WTC11 (cell line): ENCODE data around the gene TBC1D1. TPM values are rescaled to one million over a fixed set of nuclear protein-coding genes. Genes with fewer than 3 reads are reported as not detected.

Experiments used
- ATAC-seq: fragments of 200-7000 bp; cut with Tn5 transposase; 2 replicates; pipeline ENCODE4 v1.10.0; 2021; ENCODE audit warnings: mild to moderate bottlenecking, moderate library complexity
- CTCF ChIA-PET: fragments of 300-600 bp; sonication (Branson Sonifier 250); formaldehyde crosslinking; loops from one replicate; lab custom pipeline; 2021; ENCODE audit warnings: antibody characterized with exemption; lab: Charles Lee
- POLR2A ChIA-PET: fragments of 350-600 bp; sonication (Branson Sonifier 250); formaldehyde crosslinking; loops from one replicate; lab custom pipeline; 2021; ENCODE audit warnings: antibody characterized with exemption; lab: Charles Lee
- DNase-seq: peaks from one replicate; pipeline ENCODE4 v3.0.0; 2021; ENCODE audit warnings: low spot score
- H3K27ac Mint-ChIP-seq: 2 replicates; pipeline ENCODE4 v1.8.0; 2021; ENCODE audit warnings: mixed read lengths
- H3K27me3 Mint-ChIP-seq: 2 replicates; pipeline ENCODE4 v1.8.0; 2021; ENCODE audit warnings: low read depth, mild to moderate bottlenecking, moderate library complexity, mixed read lengths
- H3K36me3 Mint-ChIP-seq: 2 replicates; pipeline ENCODE4 v1.8.0; 2021; ENCODE audit warnings: mixed read lengths
- H3K4me1 Mint-ChIP-seq: 2 replicates; pipeline ENCODE4 v1.8.0; 2022; ENCODE audit warnings: mixed read lengths
- H3K4me3 Mint-ChIP-seq: 2 replicates; pipeline ENCODE4 v1.8.0; 2021; ENCODE audit warnings: mild to moderate bottlenecking, moderate library complexity, mixed read lengths
- H3K9me3 Mint-ChIP-seq: 2 replicates; pipeline ENCODE4 v1.8.0; 2021; ENCODE audit warnings: mixed read lengths
- ATF2 ChIP-seq: sonication (generic); formaldehyde crosslinking; IDR thresholded peaks from 2 replicates; pipeline ENCODE4 v1.8.1; 2022; ENCODE audit warnings: low read depth, missing genetic modification reagents, borderline replicate concordance
- CBFB ChIP-seq: sonication (generic); formaldehyde crosslinking; IDR thresholded peaks from 2 replicates; pipeline ENCODE4 v1.8.1; 2022; ENCODE audit warnings: mild to moderate bottlenecking, low read depth, missing genetic modification reagents
- CREB1 ChIP-seq: sonication (generic); formaldehyde crosslinking; IDR thresholded peaks from 2 replicates; pipeline ENCODE4 v1.8.0; 2023; ENCODE audit warnings: mild to moderate bottlenecking, missing genetic modification reagents
- FOXK1 ChIP-seq: sonication (generic); formaldehyde crosslinking; IDR thresholded peaks from 2 replicates; pipeline ENCODE4 v1.8.0; 2022; ENCODE audit warnings: mild to moderate bottlenecking, moderate library complexity, missing genetic modification reagents
- HMGA2 ChIP-seq: fragments of 250-450 bp; sonication (Bioruptor Pico); IDR thresholded peaks from 2 replicates; pipeline ENCODE4 v1.4.0; 2021; ENCODE audit warnings: mild to moderate bottlenecking, moderate library complexity
- HMGXB4 ChIP-seq: sonication (generic); formaldehyde crosslinking; IDR thresholded peaks from 2 replicates; pipeline ENCODE4 v1.8.1; 2023; ENCODE audit warnings: mild to moderate bottlenecking, moderate library complexity, missing genetic modification reagents
- IRF1 ChIP-seq: sonication (generic); formaldehyde crosslinking; IDR thresholded peaks from 2 replicates; pipeline ENCODE4 v1.8.0; 2023; ENCODE audit warnings: missing genetic modification reagents
- NFE2L1 ChIP-seq: sonication (generic); formaldehyde crosslinking; IDR thresholded peaks from 2 replicates; pipeline ENCODE4 v1.8.1; 2023; ENCODE audit warnings: missing genetic modification reagents
- SMAD3 ChIP-seq: sonication (generic); formaldehyde crosslinking; IDR thresholded peaks from 2 replicates; pipeline ENCODE4 v1.8.0; 2022; ENCODE audit warnings: missing genetic modification reagents, mild to moderate bottlenecking, borderline replicate concordance
- SMAD4 ChIP-seq: sonication (generic); formaldehyde crosslinking; IDR thresholded peaks from 2 replicates; pipeline ENCODE4 v1.8.0; 2022; ENCODE audit warnings: mild to moderate bottlenecking, missing genetic modification reagents
- SP1 ChIP-seq: sonication (generic); formaldehyde crosslinking; conservative IDR thresholded peaks from 2 replicates; pipeline ENCODE4 v1.8.1; 2022; ENCODE audit warnings: missing genetic modification reagents
- TP53 ChIP-seq: sonication (generic); formaldehyde crosslinking; IDR thresholded peaks from 2 replicates; pipeline ENCODE4 v1.8.1; 2023; ENCODE audit warnings: mild to moderate bottlenecking, missing genetic modification reagents
- ZBTB43 ChIP-seq: sonication (generic); formaldehyde crosslinking; IDR thresholded peaks from 2 replicates; pipeline ENCODE4 v1.8.1; 2023; ENCODE audit warnings: mild to moderate bottlenecking, missing genetic modification reagents
- ZNF121 ChIP-seq: sonication (generic); formaldehyde crosslinking; IDR thresholded peaks from 2 replicates; pipeline ENCODE4 v1.8.0; 2023; ENCODE audit warnings: missing genetic modification reagents
- ZNF219 ChIP-seq: sonication (generic); formaldehyde crosslinking; IDR thresholded peaks from 2 replicates; pipeline ENCODE4 v1.8.0; 2023; ENCODE audit warnings: missing genetic modification reagents, mild to moderate bottlenecking, borderline replicate concordance
- ZNF263 ChIP-seq: sonication (generic); formaldehyde crosslinking; IDR thresholded peaks from 2 replicates; pipeline ENCODE4 v1.8.1; 2022; ENCODE audit warnings: low read depth, mild to moderate bottlenecking, moderate library complexity, missing genetic modification reagents
- ZNF416 ChIP-seq: fragments of 250-450 bp; sonication (Bioruptor Pico); IDR thresholded peaks from 2 replicates; pipeline ENCODE4 v1.9.0; 2021; ENCODE audit warnings: mild to moderate bottlenecking, inconsistent platforms
- ZNF423 ChIP-seq: fragments of 250-450 bp; sonication (Bioruptor Pico); IDR thresholded peaks from 2 replicates; pipeline ENCODE4 v2.1.2; 2022; ENCODE audit warnings: mild to moderate bottlenecking, moderate library complexity
- total RNA-seq: library from RNA; stranded (reverse); gene quantifications from 3 replicates; pipeline ENCODE4 v1.2.3, GENCODE V29; 2021
- TF ChIP-seq, protein P1 (sequence below): fragments of 250-450 bp; sonication (Bioruptor Pico); IDR thresholded peaks from 2 replicates; pipeline ENCODE4 v1.9.0; 2021; ENCODE audit warnings: mild to moderate bottlenecking

Gene TBC1D1
- total RNA-seq, 1 experiment from 2014 or later = 134 TPM

DNA sequence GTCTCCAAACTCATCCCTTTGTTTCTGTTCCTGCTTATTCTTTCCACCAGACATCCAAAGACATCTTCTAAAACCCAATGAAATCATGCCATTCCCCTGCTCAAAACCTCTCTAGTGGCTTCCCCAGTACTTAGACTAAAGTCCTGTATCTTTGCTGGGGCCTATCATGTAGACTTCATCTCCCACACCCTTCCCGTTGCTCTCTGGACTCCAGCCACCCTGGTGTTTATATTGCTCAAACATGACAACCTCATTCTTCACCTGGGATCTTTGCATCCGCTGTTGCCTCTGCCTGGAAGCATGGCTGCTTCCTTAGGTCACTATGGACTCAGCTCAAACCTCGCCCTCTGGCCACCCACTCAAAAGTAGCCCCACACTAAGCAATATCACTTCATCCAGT, 23.7 kb downstream of the TBC1D1 start:
- H3K27ac Mint-ChIP-seq = no peak overlapping the region
- POLR2A ChIA-PET = no interaction called here
- no peak for DNase-seq
- H3K27me3 Mint-ChIP-seq = no peaks in the 10 kb centered on the region
- CTCF ChIA-PET = no interaction called here
- H3K36me3 Mint-ChIP-seq = no peaks in the 10 kb centered on the region
- H3K9me3 Mint-ChIP-seq = no peaks in the 10 kb centered on the region
- TF ChIP-seq CBFB (CRISPR knock-in tag) (no peak), ZNF416 (CRISPR knock-in tag) (no peak)
- H3K4me1 Mint-ChIP-seq = peaks cover 8% of the 10 kb centered on the region
- no peak for ATAC-seq
- H3K4me3 Mint-ChIP-seq = no peak overlapping the region

DNA sequence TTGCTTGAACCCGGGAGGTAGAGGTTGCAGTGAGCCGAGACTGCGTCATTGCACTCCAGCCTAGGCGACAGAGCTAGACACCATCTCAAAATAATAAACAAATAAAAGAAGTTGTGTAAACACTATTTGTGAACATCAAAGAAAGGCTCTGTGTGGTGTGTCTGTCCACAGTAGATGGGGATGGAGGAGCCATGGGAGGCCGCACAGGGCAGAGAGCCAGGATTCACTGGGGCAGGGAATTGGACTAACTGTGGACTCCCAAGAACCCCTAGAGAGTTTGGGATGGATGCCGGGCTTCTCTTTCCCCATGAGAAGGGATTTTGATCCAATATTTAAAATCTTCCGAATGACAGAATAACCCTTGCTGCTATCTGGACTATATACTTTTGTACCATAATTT, 26.5 kb downstream of the TBC1D1 start:
- no peak for DNase-seq
- H3K27ac Mint-ChIP-seq = no peak overlapping the region
- H3K4me1 Mint-ChIP-seq = no peaks in the 10 kb centered on the region
- CTCF ChIA-PET = no interaction called here
- no peak overlapping the region for H3K4me3 Mint-ChIP-seq
- TF ChIP-seq ZNF263 (CRISPR knock-in tag) = no peak
- TF ChIP-seq CREB1 (CRISPR knock-in tag) = no peak
- TF ChIP-seq HMGXB4 = no peak
- TF ChIP-seq TP53 (CRISPR knock-in tag) = no peak
- no peak for TF ChIP-seq ZBTB43 (CRISPR knock-in tag)
- TF ChIP-seq ZNF121 (CRISPR knock-in tag) = no peak
- no peak for TF ChIP-seq FOXK1 (CRISPR knock-in tag)
- TF ChIP-seq, protein P1, sequence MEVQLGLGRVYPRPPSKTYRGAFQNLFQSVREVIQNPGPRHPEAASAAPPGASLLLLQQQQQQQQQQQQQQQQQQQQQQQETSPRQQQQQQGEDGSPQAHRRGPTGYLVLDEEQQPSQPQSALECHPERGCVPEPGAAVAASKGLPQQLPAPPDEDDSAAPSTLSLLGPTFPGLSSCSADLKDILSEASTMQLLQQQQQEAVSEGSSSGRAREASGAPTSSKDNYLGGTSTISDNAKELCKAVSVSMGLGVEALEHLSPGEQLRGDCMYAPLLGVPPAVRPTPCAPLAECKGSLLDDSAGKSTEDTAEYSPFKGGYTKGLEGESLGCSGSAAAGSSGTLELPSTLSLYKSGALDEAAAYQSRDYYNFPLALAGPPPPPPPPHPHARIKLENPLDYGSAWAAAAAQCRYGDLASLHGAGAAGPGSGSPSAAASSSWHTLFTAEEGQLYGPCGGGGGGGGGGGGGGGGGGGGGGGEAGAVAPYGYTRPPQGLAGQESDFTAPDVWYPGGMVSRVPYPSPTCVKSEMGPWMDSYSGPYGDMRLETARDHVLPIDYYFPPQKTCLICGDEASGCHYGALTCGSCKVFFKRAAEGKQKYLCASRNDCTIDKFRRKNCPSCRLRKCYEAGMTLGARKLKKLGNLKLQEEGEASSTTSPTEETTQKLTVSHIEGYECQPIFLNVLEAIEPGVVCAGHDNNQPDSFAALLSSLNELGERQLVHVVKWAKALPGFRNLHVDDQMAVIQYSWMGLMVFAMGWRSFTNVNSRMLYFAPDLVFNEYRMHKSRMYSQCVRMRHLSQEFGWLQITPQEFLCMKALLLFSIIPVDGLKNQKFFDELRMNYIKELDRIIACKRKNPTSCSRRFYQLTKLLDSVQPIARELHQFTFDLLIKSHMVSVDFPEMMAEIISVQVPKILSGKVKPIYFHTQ (CRISPR knock-in tag) = no peak
- no peak for TF ChIP-seq NFE2L1 (CRISPR knock-in tag)
- TF ChIP-seq SP1 (CRISPR knock-in tag) = no peak
- TF ChIP-seq HMGA2 (CRISPR knock-in tag) = no peak
- no peak for TF ChIP-seq SMAD4 (CRISPR knock-in tag)
- no peak for TF ChIP-seq ZNF219
- TF ChIP-seq ZNF423 (CRISPR knock-in tag) = no peak
- no peak for TF ChIP-seq IRF1
- no peak for ATAC-seq
- H3K27me3 Mint-ChIP-seq = no peaks in the 10 kb centered on the region
- no peaks in the 10 kb centered on the region for H3K36me3 Mint-ChIP-seq
- POLR2A ChIA-PET = no interaction called here
- no peaks in the 10 kb centered on the region for H3K9me3 Mint-ChIP-seq

- ATAC-seq = no peak
- Mint-ChIP-seq H3K4me1 (no peaks in the 10 kb centered on the region), H3K27me3 (no peaks in the 10 kb centered on the region), H3K27ac (no peak overlapping the region), H3K9me3 (no peaks in the 10 kb centered on the region), H3K4me3 (no peak overlapping the region), H3K36me3 (no peaks in the 10 kb centered on the region)
- ChIA-PET CTCF (no interaction called here), POLR2A (no interaction called here)
- TF ChIP-seq HMGA2 (CRISPR knock-in tag) = no peak
- TF ChIP-seq ATF2 = no peak
- no peak for TF ChIP-seq SMAD3 (CRISPR knock-in tag)
- no peak for DNase-seq
These were observed 27.8 kb downstream of the TBC1D1 start for GRCh38 chr4:37918653-37919052.
